Neural progenitor cell (in vitro differentiated cells): ENCODE data around the gene ITGB5.

Experiments used
- EZH2 ChIP-seq: fragments of 200-600 bp; sonication (generic); IDR thresholded peaks from 2 replicates; pipeline ENCODE4 v1.6.1; 2017; ENCODE audit warnings: antibody characterized with exemption, mild to moderate bottlenecking, moderate library complexity
- TF ChIP-seq, protein P1 (sequence below): fragments of 200-600 bp; sonication (generic); IDR thresholded peaks from 2 replicates; pipeline ENCODE4 v1.5.1; 2017; ENCODE audit warnings: antibody characterized with exemption, mild to moderate bottlenecking

- TF ChIP-seq, protein P1, sequence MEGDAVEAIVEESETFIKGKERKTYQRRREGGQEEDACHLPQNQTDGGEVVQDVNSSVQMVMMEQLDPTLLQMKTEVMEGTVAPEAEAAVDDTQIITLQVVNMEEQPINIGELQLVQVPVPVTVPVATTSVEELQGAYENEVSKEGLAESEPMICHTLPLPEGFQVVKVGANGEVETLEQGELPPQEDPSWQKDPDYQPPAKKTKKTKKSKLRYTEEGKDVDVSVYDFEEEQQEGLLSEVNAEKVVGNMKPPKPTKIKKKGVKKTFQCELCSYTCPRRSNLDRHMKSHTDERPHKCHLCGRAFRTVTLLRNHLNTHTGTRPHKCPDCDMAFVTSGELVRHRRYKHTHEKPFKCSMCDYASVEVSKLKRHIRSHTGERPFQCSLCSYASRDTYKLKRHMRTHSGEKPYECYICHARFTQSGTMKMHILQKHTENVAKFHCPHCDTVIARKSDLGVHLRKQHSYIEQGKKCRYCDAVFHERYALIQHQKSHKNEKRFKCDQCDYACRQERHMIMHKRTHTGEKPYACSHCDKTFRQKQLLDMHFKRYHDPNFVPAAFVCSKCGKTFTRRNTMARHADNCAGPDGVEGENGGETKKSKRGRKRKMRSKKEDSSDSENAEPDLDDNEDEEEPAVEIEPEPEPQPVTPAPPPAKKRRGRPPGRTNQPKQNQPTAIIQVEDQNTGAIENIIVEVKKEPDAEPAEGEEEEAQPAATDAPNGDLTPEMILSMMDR, result no peak
- TF ChIP-seq EZH2, result no peak
These were observed 105.4 kb downstream of the ITGB5 start for GRCh38 chr3:124781476-124782376.
